ENCODE results near the gene SLC30A7.

Gene SLC30A7

GRCh38 chr1:101002551-101002950 is 106.7 kb downstream of the SLC30A7 start:
- H3K4me3 ChIP-seq (ENCODE audit: low read depth, low read length), result no peak overlapping the region
- DNase-seq (ENCODE audit: low read depth), result peak; percentile 27
- TF ChIP-seq CTCF (IDR thresholded peaks at IDR 0.05; ENCODE audit: insufficient read depth, low read depth, low read length, missing control alignments), result no peak

GRCh38 chr1:101003012-101003650 is 107.2 kb downstream of the SLC30A7 start:
- DNase-seq (ENCODE audit: low read depth), result no peak
- TF ChIP-seq CTCF (IDR thresholded peaks at IDR 0.05; ENCODE audit: insufficient read depth, low read depth, low read length, missing control alignments), result no peak
- H3K4me3 ChIP-seq (ENCODE audit: low read depth, low read length), result no peak overlapping the region

- no peak overlapping the region for H3K4me3 ChIP-seq (ENCODE audit: low read depth, low read length)
- TF ChIP-seq CTCF (IDR thresholded peaks at IDR 0.05; ENCODE audit: insufficient read depth, low read depth, low read length, missing control alignments), result no peak
- DNase-seq (ENCODE audit: low read depth), result peak; percentile 9
These were observed 108.2 kb downstream of the SLC30A7 start for GRCh38 chr1:101004061-101004460.

GRCh38 chr1:101004670-101005069 is 108.8 kb downstream of the SLC30A7 start:
- DNase-seq (ENCODE audit: low read depth), result no peak
- TF ChIP-seq CTCF (IDR thresholded peaks at IDR 0.05; ENCODE audit: insufficient read depth, low read depth, low read length, missing control alignments), result no peak

GRCh38 chr1:101005183-101005582 is 109.3 kb downstream of the SLC30A7 start:
- TF ChIP-seq CTCF (IDR thresholded peaks at IDR 0.05; ENCODE audit: insufficient read depth, low read depth, low read length, missing control alignments), result no peak
- no peak for DNase-seq (ENCODE audit: low read depth)
- no peak overlapping the region for H3K4me3 ChIP-seq (ENCODE audit: low read depth, low read length)

More at GRCh38 chr1:101004670-101005069, 108.8 kb downstream of the SLC30A7 start:
- no peak overlapping the region for H3K4me3 ChIP-seq (ENCODE audit: low read depth, low read length)

GRCh38 chr1:101005871-101006270 is 110.0 kb downstream of the SLC30A7 start:
- H3K4me3 ChIP-seq (ENCODE audit: low read depth, low read length), result no peak overlapping the region
- no peak for DNase-seq (ENCODE audit: low read depth)
- TF ChIP-seq CTCF (IDR thresholded peaks at IDR 0.05; ENCODE audit: insufficient read depth, low read depth, low read length, missing control alignments), result no peak

GRCh38 chr1:101006553-101006952 is 110.7 kb downstream of the SLC30A7 start:
- DNase-seq (ENCODE audit: low read depth), result no peak
- TF ChIP-seq CTCF (IDR thresholded peaks at IDR 0.05; ENCODE audit: insufficient read depth, low read depth, low read length, missing control alignments), result no peak
- H3K4me3 ChIP-seq (ENCODE audit: low read depth, low read length), result no peak overlapping the region

Measured in GM12865 (cell line).